ENCODE results near the gene PURA.

The PURA gene

GRCh38 chr5:140165101-140165922, 51.4 kb downstream of the PURA start:
- DNase-seq: no peak

- no peak for DNase-seq
These were observed 52.0 kb downstream of the PURA start for GRCh38 chr5:140165923-140166270.

GRCh38 chr5:140166911-140167310, 53.0 kb downstream of the PURA start:
- peak; percentile 68 for DNase-seq

- no peak for DNase-seq
These were observed 54.5 kb downstream of the PURA start for GRCh38 chr5:140168371-140168770.

- peak; percentile 51 for DNase-seq
These were observed 55.5 kb downstream of the PURA start for GRCh38 chr5:140169410-140169809.

GRCh38 chr5:140172483-140172882, 58.6 kb downstream of the PURA start:
- DNase-seq: no peak

- no peak for DNase-seq
These were observed 60.1 kb downstream of the PURA start for GRCh38 chr5:140174014-140174413.

GRCh38 chr5:140174465-140175366, 60.8 kb downstream of the PURA start, which contains the start of gene CYSTM1:
Gene CYSTM1 (plus strand): TSS chr5:140175188. CDS start chr5:140194466, 19,278 bp downstream.
- DNase-seq: peak; percentile 94
